Muscle of arm (tissue), 12 donors: ENCODE measurements around the gene SHB. TPM values are rescaled to one million over a fixed set of nuclear protein-coding genes. Genes with fewer than 3 reads are reported as not detected.
"Not testable (repeated sequence)": the region's sequence is repeated elsewhere in the genome, so short reads cannot be mapped to it uniquely, and the experiment has no call there.

ENCODE experiments used
- DNase-seq: peaks from one replicate; pipeline ENCODE4 v3.0.0-alpha.2; 2013
- polyA plus RNA-seq, 12 donors: library from polyadenylated mRNA; unstranded; fragments of 120-200 nt; gene quantifications; one replicate each; pipeline ENCODE4 v1.2.1, GENCODE V29; 2013; ENCODE audit not compliant: insufficient read length in 12 of 12

Gene SHB
- polyA plus RNA-seq, 12 donors, result 4.3 to 11.0 (median 6.3) TPM; not detected in 1

DNA sequence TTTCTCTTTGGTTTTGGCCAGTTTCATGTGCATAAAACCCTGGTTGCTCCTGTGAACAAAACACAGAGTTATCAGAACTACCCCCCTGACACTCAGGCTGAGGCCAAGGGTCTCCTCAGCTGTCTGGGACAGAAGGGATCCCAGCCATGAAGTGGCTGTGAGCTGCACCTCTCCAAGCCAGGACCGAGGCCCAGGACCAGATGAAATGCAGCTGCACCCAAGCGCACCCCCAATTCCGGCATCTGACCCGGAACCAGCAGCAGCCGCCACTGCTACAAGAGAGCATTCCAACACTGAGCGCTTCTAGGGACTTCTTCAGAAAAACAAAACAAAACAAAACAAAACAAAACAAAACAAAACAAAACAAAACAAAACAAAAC, 149.1 kb downstream of the SHB start:
- DNase-seq, result no peak

DNA sequence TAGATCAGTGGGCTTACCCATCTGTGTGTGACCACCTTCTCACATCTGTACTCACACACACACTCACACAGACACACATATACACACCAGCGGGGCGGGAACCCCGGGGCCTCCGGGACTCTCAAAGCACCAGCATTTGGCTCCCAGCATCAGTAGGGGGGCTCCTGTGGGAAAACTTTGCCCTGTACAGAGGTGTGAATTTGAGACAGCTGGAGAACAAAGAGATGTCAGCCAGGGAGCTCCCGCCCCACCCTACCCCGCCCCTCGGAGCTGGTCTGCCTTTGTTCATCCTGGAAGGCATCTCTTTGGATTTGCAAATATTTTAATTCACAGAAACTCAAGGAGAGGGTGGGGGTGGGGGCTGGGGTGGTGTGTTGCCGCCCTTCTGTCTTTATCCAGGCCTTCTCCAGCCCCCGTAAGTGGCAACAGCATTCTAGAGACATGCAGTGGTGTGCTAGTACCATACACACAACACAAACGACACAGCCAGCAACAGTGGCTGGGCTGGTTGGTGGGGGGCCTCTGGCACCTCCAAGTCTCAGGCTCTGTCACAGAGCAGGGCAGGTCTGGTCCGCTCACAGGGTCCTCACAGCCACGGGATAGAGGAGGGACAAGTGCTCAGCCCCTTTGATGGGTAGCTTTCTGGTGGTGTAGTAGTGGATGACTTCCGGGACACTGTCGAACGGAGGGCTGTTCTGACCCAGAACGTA, 149.6 kb downstream of the SHB start:
- DNase-seq, result no peak

DNA sequence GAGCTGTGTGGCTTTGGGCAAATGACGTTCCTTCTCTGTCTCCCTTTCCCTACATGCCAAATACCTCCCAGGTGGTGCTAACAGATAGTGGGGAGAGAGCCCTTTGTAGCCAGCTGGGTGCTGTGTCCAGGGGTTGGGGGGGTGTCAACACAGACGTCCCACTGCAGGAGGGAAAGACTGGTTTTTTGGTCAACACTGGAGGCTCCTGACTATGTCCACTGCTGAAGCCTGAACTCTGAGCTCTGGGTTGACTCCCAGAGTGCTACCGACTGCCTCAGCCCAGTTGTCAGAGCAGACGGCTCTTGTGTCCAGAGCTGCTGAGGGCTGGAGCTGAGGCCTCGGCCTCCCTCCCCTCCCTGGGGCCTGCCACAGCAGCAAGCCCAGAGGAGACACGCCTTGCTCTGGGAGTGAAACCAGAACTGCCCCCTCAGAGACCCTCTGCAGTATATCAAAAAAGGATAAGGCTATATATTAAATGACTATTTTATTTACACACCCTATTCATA, 150.3 kb downstream of the SHB start:
- DNase-seq, result no peak

DNA sequence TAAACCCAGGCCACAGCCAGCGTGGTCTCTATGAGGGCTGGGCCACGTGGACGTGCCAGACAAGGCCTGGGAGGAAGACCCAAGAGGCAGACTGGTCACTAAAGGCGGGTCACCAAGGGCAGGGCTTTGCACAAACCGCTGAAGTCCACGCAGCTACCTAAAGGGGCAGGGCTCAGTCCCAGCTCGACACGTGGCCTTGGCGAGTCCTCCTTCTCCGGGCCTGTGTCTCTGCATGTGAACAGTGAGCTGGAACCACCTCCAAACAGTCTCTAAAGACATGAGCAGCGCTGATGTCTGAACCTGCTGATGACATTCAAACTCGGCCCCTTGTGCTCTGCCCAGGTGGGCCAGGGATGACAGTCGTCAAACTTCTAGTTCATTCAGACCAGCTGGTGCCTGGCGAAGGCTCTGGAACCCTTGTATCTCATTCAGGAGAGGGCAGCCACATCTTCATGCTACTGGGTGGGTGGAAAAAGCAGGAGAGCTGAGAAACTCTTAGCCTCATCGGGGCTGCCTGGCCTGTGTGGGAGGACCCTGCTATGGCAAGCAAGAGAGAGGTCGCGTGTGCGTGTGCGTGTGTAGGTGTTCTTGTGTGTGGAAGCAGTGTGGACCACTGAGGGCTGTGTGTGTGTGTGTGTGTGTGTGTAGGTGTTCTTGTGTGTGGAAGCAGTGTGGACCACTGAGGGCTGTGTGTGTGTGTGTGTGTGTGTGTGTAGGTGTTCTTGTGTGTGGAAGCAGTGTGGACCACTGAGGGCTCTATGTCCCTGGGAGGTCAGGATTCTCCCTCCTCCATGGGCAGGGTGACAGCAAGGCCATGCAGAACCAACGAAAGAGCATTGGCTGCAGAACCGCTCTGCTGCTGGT, 151.0 kb downstream of the SHB start:
- DNase-seq, result no peak

DNA sequence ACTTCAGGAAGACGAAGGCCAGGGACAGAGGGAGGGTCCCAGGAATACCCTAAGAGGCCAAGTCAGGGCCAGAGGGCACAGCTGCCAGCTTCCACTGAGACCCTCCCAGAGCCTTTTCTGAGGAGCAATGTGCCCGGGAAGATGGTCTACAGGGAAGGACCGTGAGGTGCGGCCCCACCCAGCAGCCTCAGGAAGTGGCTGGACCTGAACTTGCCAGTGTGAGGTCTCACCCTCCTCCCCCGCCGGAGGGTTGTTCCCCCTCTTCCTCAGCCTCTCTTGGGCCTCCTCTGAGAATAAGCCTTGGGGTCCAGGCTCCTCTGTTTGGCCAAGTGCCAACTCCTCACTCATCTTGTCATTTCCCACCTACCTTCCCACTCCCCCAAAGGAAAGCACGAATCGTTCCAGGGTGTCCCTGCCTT, 151.7 kb downstream of the SHB start:
- no peak for DNase-seq

DNA sequence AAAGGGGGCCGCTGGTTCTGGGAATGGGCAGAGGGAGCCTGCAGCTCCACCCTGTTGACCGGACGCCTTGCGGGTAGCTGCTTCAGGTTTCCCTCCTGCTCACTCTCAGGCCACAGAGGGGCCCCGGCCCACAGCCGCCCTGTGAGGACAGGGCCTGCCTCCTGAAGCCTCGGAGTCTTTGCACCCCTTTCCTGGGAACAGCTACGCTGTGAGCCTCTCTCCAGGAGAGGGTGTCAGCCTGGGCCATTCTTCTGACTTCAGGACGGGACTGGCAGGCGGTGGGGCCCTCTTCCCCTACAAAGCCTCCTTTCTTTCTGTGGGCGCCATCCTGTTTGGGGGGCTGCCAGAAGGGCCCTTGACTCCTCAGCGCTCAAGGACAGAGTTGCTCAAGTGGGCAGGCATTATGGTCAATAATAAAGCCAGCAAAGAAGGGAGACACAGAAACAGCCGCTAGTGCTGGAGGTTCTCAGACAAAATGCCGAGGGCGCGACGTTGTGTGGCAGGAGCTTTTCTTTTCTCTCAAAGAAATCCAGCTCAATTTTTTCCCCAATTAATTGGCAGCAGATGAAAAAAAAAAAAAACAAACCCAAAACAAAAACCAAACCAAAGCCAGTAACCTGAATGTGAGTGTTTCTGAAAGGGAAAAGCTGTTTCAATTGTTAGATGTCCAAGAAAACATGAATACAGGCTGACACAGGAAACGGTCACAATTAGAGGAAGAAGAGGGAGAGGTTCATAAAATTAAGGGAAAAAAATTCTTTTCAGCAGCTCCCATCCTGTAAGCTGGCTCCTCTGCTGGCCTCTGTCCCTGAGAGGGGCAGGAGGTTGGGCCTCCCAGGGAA, 152.3 kb downstream of the SHB start:
- no peak for DNase-seq

DNA sequence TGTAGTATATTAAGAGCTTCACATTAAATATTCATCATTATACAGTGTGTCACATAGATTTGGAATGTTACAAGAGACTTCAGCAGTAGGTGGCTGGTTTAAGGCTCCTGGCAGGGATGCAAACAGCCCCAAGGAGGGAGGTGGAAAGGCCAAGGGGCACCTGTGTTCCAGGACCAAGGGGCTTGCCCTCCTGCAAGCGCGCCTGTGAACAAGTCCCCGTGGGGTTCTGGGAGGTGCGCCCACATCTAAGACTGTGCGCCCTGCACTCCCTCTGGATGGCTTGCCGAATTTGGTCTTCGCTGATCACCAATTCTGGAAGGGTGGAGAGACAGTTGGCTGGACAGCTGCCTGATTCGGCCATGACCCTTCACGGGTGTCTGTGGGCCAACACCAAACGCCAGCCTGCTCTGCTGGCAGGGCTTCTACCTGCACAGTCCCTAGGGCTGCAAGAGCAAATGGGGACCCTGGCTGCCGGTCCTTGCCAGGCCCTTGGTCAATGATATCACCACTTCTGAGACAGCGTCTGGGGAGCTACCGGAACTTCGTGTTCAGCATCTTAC, 153.0 kb downstream of the SHB start:
- no peak for DNase-seq

DNA sequence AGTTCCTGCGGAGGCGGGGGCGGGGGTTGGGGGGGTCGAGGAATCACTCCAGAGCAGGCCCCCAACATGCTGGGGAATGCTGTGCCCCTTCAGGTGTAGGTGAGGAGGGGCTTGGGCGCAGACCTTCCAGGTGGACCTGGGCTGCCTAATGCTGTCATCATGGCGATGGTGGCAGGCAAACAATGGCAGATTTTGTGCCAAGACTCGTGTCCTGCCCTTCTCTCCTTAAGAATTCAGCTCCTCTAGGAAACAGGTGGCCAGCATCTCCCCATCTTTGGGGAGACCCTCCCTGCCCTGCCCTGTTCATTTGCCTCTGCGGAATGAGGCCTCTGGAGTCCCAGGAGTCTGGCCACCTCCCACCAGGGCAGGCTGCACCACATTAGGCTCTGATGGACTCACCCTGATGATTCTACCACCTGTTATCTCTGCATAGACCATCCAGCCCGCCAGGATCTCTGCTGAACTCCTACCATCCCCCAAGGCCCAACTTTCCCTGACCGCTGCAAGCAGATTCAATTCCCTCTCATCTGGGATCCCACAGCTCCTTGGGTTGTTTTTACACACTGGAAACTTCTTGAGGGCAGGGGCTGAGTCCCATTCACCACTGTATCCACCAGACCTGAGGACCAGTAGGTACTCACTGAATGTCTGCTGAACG, 154.2 kb downstream of the SHB start:
- no peak for DNase-seq

DNA sequence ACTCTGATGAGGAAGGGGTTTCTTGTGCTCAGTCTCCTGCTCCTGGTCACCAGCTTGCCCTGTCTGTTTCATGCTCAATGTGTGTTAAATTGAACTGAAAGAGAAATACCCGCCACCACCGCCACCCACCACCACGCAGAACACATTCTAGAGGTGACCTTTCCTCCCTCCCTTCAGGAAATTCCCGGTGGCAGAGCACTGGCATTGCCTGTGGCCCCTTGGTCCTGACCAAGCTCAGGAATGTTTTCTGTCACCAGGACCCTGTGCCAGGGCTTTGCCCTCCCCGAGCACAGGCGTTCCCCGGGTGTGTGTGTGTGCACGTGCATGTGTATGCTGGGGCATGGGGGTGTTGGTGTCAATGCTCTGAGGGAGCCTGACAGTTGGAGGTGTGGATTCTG, 154.9 kb downstream of the SHB start:
- no peak for DNase-seq

DNA sequence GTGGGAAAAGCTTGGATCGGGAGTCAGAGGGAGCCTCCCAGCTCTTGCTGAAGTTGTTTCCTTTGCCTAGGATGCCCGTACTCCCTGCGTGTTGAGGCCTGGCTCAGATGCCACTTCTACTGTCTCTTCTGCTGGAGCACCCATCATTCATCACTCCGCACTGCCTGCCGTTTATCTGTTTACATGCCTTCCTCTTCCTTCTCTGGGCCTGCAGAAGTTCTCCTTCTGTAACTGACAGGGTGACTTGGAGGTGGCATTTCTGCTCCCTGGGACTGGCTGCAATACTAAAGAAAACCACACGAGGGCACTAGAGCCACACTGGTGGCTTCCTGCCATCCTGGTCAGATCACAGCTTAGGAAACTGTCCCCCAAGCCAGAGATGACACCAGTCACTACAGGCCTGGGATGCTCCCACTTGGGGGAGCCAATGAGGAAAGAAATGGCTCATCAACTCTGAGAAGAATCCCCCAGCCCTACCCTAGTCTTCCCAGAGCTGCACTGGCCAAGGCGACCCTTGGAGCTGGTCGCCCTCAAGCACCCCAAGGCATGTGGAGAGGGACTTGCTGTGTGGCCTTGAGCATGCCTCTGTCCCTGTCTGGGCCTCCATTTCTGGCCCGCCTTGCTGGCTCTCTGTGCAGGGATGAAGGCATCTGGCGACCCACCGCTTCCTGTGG, 155.4 kb downstream of the SHB start:
- peak; percentile 82 for DNase-seq

DNA sequence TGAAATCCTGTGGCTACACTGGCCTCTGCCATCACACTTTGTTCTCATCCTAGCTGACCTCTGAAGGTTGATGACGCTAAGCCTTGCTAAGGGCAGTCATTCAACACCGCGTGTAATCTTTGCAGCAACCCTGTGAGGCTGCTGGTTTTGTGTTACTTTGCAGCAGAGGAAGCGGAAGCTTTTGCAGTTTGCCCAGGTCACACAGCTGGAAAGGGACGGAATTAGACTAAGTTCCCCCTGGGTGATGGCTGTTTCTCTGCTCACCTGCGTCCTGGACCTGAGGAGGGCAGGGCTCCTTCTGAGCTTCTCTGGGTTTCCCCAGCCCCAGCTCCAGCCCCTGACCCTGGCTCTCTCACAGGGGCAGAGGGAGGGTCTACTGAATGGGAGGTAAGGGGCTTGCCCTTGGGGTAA, 157.8 kb downstream of the SHB start:
- no peak for DNase-seq

DNA sequence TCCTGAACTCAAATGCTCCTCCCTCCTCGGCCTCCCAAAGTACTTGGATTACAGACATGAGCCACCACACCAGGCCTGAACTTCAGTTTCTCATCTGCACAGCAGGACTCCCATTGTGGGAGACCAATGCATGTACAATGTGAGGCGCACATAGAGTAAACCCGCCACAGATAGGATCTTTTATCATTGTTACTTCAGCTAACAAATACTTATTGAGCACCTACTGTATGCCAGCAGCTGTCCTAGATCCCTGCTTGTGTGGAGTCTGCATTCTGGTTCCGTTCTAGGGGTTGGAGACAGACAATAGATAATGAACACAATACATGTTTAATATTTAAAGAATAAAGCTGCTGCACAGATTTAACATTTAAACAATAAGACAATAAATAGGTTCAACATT, 158.8 kb downstream of the SHB start:
- DNase-seq, result no peak

DNA sequence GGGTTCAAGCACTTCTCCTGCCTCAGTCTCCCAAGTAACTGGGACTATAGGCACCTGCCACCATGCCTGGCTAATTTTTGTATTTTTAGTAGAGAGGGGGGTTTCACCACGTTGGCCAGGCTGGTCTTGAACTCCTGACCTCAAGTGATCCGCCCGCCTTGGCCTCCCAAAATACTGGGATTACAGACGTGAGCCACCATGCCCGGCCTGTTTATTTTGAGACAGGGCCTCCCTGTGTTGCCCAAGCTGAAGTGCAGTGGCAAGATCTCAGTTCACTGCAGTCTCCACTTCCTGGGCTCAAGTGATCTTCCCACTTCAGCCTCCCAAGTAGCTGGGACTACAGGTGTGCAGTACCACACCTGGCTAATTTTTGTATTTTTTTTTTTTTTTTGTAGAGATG, 159.2 kb downstream of the SHB start:
- DNase-seq, result not testable (repeated sequence)

DNA sequence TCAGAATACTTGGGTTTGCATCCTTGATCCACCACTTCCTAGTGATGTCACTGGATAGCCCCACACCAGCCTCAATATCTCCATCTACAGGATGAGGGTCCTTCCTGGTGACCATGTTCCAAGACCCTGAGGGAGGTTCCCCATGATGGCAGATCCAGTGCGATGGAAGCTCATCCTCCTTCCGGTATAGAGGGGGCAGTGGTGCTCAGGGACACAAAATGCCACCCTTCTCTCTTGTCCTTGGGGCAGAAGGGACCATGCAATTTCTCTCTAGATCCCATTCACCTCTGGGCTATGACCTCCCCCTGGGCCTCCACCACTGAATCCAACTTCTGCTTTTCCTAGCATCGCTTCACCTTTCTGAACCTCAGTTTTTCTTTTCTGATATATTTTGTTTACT, 159.7 kb downstream of the SHB start:
- no peak for DNase-seq

DNA sequence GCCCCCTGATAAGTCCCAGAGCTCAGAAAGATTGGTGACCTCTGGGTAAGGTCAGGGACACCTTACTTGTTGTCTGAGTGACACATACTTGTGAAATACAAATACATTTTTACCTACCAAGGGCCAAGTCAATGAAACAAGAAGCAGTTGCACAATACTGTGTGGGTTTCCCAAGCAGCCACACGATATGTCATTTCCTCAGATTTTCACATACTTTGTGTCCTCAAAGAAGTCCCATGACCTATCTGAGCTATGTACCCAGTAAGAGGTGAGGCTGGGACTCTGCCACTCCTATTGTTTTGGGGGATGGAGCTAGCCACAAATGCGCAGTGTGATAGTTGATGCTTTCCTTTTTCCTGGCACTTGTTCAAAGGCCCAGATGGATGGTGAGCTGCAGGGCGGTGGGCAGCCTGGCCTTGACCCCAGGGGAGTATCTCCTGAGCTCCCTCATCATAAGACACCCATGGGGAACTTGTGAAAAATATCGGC, 160.3 kb downstream of the SHB start:
- no peak for DNase-seq

DNA sequence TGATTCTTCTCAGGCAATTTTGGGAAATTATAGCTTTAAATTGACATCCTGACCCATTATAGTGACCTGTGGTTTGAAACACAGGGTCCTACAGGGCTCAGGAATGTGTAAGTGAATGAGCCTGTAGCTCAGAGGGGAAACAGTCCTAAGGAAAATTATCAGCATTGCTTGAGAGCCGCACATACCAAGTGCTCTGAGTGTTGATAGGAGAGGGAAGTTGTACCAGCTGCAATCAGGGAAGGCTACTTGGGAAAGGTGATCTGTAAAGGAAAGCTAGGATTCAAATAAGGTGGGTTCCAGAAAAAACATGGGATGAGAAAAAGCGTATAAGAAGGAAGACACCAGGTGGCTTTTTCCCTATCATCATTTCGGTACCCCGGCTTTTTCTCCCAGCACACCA, 160.7 kb downstream of the SHB start:
- no peak for DNase-seq

DNA sequence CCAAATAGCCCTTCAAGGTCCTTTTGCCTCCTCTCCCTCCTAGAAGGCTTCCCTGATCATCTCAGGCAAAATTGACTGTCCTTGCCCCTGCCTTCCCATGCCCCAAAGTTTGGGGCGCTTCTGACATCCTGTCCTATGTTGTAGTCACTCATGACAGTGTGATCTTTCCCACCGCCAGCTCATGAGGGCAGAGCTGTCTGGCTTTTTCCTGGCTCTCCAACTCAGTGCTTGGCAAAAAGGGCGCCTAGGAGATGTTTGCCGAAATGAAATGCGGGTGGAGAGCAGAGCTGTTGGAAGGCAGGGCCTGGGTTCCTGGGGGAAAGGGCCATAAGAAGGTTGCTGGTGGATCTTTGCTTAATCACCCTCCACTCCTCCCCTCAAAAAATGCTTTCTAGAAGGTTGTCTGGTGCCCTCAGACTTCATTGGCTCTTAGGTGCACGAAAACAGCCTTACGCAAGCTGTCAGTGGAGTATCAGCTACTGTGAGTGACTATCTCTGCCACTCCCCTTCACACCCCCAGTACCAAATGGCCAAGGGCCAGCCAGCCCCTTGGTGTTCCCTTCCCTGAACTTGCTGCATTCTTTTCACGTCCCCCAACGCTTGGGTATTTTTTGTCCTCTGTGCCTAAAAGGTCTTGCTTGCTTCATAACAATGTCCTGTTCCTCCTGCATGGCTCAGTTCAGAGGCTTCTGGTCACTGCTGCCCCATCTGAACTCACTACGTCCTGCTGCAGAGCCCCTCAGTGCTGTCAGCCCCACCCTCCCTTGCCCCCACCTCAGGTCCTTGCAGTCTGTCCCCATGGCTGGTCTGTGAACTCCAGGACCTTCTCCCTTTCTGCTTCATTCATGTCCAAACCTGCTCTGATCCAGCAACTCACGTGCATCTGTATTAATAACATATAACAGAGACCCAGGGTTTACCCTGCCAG, 162.5 kb downstream of the SHB start:
- no peak for DNase-seq

DNA sequence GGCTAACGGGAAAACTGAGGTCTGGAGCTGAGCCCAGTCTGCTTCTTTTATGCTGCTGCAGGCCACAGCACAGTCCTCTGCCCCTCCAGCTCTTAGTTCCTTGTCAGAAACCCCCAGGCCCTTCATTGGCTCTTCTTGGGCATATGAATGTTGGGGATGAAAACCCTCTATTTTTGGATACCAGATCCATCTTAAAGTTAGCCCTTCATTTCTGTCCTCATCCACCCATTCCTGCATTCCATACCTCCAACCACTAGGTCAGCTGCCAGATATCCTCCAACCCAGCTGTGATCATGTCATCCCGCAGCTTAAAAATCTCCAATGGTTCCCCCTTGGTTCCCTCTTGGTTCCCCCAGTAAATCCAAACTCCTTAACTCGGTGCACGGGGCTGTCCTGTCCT, 163.3 kb downstream of the SHB start:
- DNase-seq, result no peak

DNA sequence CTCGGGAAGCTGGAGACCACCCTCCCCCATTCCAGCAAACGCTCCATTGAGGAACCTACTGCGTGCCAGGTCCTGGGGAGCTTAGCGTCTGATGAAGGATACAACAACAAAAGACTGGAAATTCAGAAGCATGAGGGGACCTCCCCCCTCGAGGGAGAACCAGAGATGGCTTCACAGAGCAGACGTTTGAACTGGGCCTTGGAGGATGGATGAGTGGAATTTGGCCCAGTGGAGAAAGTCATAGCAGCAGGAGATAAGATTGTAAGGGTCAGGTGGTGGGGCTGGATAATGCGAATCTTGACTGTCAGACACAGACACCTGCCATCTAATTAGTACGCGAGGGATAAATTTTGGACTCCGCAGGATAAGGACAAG, 163.9 kb downstream of the SHB start:
- DNase-seq, result no peak
